ENCODE results near the gene SNCA. TPM values are rescaled to one million over a fixed set of nuclear protein-coding genes. Genes with fewer than 3 reads are reported as not detected.

Gene SNCA
- total RNA-seq, 6 experiments from 2014 or later, result 0.30 to 0.43 (median 0.38) TPM; not detected in 2

DNA sequence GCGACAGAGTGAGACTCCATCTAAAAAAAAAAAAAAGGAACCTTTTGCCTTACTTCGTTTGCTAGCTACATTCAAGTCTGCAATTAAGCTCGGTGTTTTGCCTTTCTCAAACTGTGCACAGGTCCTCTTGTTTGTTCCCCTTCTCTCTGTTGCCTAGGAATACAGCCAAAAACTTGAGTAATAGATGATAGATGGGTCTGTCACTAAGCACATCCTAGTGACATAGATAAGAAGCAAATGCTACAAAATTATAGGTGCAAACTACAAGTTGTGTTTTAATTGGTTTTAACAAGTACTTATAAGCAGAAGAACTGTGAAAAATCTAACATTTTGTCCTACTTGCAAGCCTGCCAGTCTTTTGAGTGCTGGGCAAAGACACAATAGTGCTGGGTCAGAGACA is 95.2 kb downstream of the SNCA start:
- H3K4me1 Mint-ChIP-seq (ENCODE audit: low read depth), result peaks cover 10% of the 10 kb centered on the region
- no peaks in the 10 kb centered on the region for H3K36me3 Mint-ChIP-seq (ENCODE audit: low read depth)
- no peak overlapping the region for H3K4me3 Mint-ChIP-seq
- H3K9me3 Mint-ChIP-seq, result no peaks in the 10 kb centered on the region
- no peak overlapping the region for H3K27ac Mint-ChIP-seq
- no peak for DNase-seq
- peaks cover 3% of the 10 kb centered on the region for H3K27me3 Mint-ChIP-seq (ENCODE audit: insufficient read depth)
- no peak for TF ChIP-seq CTCF (IDR thresholded peaks at IDR 0.05)

DNA sequence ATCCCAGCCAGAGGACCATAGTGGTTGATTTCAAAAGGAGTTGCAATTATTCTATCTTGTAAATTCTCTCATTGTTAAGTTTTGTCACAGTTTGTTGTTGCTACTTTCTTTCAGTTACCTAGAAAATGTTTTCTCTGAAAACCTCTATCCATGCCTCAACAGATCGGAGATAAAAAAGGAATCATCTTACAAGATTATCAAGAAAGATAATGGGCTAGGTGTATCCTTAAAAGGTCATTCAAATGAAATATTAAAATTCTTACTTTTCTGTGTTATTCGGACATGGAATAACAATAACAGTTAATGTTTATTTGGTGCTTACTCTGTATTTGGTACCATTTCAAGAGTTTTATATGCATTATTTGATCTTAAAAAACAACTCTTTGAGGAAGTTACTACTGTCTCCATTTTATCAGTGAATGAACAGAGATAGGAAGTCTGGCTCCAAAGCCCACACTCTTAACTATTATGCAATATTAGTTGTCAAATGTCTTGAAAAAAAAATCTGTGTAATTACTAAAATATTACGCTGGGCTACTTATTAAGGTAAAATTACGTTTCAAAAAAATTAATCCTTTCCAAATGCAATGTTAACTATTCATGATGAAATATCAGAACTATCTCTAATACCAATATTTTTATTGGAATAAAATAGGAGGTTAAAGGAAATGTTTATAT is 97.5 kb downstream of the SNCA start:
- no peak overlapping the region for H3K27ac Mint-ChIP-seq

DNA sequence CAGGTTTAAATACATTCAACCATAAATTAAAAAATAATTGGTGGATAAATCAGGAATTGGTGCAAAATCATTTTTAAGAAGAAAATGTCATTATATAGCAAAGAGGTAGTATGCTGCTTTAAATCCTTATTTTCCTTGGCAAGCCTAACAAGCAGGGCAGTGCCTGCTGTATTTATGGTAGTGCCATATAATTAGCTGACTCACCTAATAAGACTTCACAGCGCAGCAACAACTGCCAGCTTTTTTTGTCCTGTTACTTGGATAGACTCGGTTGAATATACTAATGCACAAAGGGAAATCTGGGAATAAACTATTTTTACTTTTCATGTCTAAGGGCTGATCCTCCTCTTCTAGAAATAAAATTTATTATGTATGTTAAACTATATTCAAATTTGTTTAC is 99.1 kb downstream of the SNCA start:
- H3K4me1 Mint-ChIP-seq (ENCODE audit: low read depth), result peaks cover 10% of the 10 kb centered on the region
- no peaks in the 10 kb centered on the region; the same call in 1 of the 2 replicates for H3K27me3 Mint-ChIP-seq (ENCODE audit: insufficient read depth)
- H3K4me3 Mint-ChIP-seq, result no peak overlapping the region
- peak; percentile 12 for DNase-seq
- no peaks in the 10 kb centered on the region for H3K9me3 Mint-ChIP-seq
- H3K27ac Mint-ChIP-seq, result no peak overlapping the region
- no peaks in the 10 kb centered on the region for H3K36me3 Mint-ChIP-seq (ENCODE audit: low read depth)
- no peak for TF ChIP-seq CTCF (IDR thresholded peaks at IDR 0.05)

More for the DNA sequence above, 97.5 kb downstream of the SNCA start:
- Mint-ChIP-seq H3K4me1 (ENCODE audit: low read depth) (peaks cover 10% of the 10 kb centered on the region), H3K27me3 (ENCODE audit: insufficient read depth) (peaks cover 3% of the 10 kb centered on the region), H3K9me3 (no peaks in the 10 kb centered on the region), H3K4me3 (no peak overlapping the region), H3K36me3 (ENCODE audit: low read depth) (no peaks in the 10 kb centered on the region)
- TF ChIP-seq CTCF (IDR thresholded peaks at IDR 0.05), result no peak
- DNase-seq, result no peak

DNA sequence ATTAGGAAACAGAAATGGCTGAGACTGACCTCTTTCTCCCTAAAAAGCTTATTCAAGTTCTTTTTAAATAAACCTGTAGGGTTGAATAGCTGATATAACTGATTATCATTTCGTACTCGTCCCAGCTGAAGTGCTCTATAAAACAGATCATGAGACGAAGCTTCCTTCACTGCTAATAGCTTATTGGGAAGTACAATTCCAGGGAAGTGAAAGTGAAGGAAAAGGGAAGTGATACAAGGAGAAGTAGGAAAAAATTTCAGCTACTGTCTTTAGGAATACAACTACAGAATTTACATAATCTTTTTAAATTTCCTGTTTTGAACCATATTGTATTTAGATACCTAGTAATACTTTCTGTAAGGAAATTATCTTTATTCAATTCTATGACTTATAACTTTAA is 103.0 kb downstream of the SNCA start:
- Mint-ChIP-seq H3K27me3 (ENCODE audit: insufficient read depth) (no peaks in the 10 kb centered on the region), H3K9me3 (no peaks in the 10 kb centered on the region), H3K4me3 (no peak overlapping the region), H3K36me3 (ENCODE audit: low read depth) (no peaks in the 10 kb centered on the region), H3K27ac (no peak overlapping the region), H3K4me1 (ENCODE audit: low read depth) (peaks cover 10% of the 10 kb centered on the region)
- no peak for DNase-seq
- TF ChIP-seq CTCF (IDR thresholded peaks at IDR 0.05), result no peak

DNA sequence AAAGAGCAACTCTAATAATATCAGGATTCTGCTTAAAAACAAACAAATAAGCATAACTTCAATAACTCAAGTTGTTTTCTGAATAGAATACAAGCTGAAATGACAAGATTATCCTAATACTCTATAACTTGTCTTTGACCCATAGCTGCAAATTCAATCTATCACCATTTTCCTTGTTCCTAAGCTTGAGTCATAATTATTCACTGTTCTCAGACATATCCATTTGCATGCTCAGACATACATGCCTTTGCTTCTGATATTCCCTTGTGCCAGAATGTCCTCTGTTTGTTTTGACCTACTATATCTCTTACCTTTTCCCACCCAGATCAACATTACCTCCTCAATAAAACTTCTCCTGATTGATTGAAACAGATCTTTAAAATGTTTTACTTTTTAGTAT is 109.7 kb downstream of the SNCA start:
- Mint-ChIP-seq H3K36me3 (ENCODE audit: low read depth) (no peaks in the 10 kb centered on the region), H3K27me3 (ENCODE audit: insufficient read depth) (no peaks in the 10 kb centered on the region), H3K27ac (no peak overlapping the region), H3K9me3 (no peaks in the 10 kb centered on the region), H3K4me1 (ENCODE audit: low read depth) (peaks cover 37% of the 10 kb centered on the region), H3K4me3 (no peak overlapping the region)
- DNase-seq, result no peak
- TF ChIP-seq CTCF (IDR thresholded peaks at IDR 0.05), result no peak

Data from HFFc6 (cell line).